GM12878 (cell line): ENCODE measurements around the gene GDAP2.

Experiments used
- EP300 ChIP-seq, 2 experiments: fragments of 150-350 bp in 1 of 2; IDR thresholded peaks; 2 replicates each; pipeline ENCODE4 v1.6.1; 2011 to 2012; ENCODE audit warnings: low read depth in 2 of 2, low read length in 2 of 2, borderline replicate concordance in 1 of 2, improper control_type of control experiment in 1 of 2, inconsistent platforms in 1 of 2; ENCODE audit not compliant: control insufficient read depth in 1 of 2
- MYC ChIP-seq: IDR thresholded peaks from 2 replicates; pipeline ENCODE4 v1.6.1; 2011; ENCODE audit warnings: mild to moderate bottlenecking, low read length, moderate library complexity, inconsistent platforms; ENCODE audit not compliant: insufficient read depth, insufficient replicate concordance, insufficient read length, severe bottlenecking
- NR2C1 ChIP-seq: fragments of 450-650 bp; IDR thresholded peaks from 2 replicates; pipeline ENCODE4 v1.6.1; 2017; ENCODE audit warnings: antibody characterized with exemption, mild to moderate bottlenecking, moderate library complexity
- POLR2A ChIP-seq: IDR thresholded peaks from 2 replicates; pipeline ENCODE4 v1.6.1; 2011; ENCODE audit warnings: low read depth, mild to moderate bottlenecking, low read length

- TF ChIP-seq EP300 (IDR thresholded peaks at IDR 0.05; ENCODE audit: borderline replicate concordance in 1 of 2, control insufficient read depth in 1 of 2, low read depth in 2 of 2, low read length in 2 of 2) (no peak), POLR2A (no peak), NR2C1 (no peak), MYC (no peak)
Measured at GRCh38 chr1:117976381-117976780, 47.0 kb upstream of the GDAP2 start.
